Prostate gland (tissue), 2 donors: Measurements from ENCODE around the gene NTNG2.

Experiments used
- CTCF ChIP-seq, 4 experiments: fragments of 200-600 bp in 2 of 4; fragments of 450-650 bp in 2 of 4; sonication (generic) in 2 of 4; IDR thresholded peaks; 1 replicate in 3 of 4; 2 replicates in 1 of 4; pipeline ENCODE4 v1.5.1; 2016 to 2019; ENCODE audit warnings: antibody characterized with exemption in 4 of 4, mild to moderate bottlenecking in 2 of 4, moderate library complexity in 2 of 4
- POLR2A ChIP-seq: fragments of 450-650 bp; IDR thresholded peaks from one replicate; pipeline ENCODE4 v1.6.1; 2016; ENCODE audit warnings: antibody characterized with exemption, mild to moderate bottlenecking

- TF ChIP-seq POLR2A (no peak), CTCF (IDR thresholded peaks at IDR 0.05) (no peak)
Measured at GRCh38 chr9:132228062-132228461, 66.2 kb downstream of the NTNG2 start.
